ENCODE measurements around the gene FAT3. TPM values are rescaled to one million over a fixed set of nuclear protein-coding genes. Genes with fewer than 3 reads are reported as not detected.

Gene FAT3
- total and polyA plus RNA-seq, 9 of the 15 experiments (the other 6 are each of a cell fraction or from before 2014, with no cell fraction given) = under 0.01 TPM; not detected in 7

DNA sequence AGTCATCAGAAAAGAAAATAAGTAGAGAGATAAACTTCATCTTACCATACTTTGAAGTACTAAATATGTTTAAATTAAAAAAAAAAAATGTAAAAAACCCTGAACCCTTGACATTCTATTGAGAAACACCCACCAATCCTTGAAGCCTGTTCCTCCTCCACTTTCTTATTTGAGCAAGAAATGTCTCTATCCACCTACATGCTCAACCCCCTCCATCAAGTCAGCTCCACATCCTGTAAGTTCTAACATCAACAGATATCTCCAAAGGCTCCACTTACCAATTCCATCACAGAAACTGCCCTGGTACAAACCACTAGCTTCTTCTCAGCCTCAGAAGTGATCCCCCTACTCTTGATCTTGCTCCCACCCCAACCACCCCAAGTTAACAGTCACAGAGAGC is 32.5 kb upstream of the FAT3 start (continued):
- TF ChIP-seq, protein P1, sequence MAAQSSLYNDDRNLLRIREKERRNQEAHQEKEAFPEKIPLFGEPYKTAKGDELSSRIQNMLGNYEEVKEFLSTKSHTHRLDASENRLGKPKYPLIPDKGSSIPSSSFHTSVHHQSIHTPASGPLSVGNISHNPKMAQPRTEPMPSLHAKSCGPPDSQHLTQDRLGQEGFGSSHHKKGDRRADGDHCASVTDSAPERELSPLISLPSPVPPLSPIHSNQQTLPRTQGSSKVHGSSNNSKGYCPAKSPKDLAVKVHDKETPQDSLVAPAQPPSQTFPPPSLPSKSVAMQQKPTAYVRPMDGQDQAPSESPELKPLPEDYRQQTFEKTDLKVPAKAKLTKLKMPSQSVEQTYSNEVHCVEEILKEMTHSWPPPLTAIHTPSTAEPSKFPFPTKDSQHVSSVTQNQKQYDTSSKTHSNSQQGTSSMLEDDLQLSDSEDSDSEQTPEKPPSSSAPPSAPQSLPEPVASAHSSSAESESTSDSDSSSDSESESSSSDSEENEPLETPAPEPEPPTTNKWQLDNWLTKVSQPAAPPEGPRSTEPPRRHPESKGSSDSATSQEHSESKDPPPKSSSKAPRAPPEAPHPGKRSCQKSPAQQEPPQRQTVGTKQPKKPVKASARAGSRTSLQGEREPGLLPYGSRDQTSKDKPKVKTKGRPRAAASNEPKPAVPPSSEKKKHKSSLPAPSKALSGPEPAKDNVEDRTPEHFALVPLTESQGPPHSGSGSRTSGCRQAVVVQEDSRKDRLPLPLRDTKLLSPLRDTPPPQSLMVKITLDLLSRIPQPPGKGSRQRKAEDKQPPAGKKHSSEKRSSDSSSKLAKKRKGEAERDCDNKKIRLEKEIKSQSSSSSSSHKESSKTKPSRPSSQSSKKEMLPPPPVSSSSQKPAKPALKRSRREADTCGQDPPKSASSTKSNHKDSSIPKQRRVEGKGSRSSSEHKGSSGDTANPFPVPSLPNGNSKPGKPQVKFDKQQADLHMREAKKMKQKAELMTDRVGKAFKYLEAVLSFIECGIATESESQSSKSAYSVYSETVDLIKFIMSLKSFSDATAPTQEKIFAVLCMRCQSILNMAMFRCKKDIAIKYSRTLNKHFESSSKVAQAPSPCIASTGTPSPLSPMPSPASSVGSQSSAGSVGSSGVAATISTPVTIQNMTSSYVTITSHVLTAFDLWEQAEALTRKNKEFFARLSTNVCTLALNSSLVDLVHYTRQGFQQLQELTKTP (IDR thresholded peaks at IDR 0.05; ENCODE audit: low read depth in 1 of 2, partially characterized antibody in 2 of 2) = no peak
- TF ChIP-seq TAL1 (IDR thresholded peaks at IDR 0.05) (no peak), SRSF9 (IDR thresholded peaks at IDR 0.05; ENCODE audit: borderline replicate concordance, low read depth, low read length) (no peak), SIN3A (IDR thresholded peaks at IDR 0.05; ENCODE audit: borderline replicate concordance in 2 of 2, control insufficient read depth in 1 of 2, low read depth in 2 of 2, low read length in 2 of 2) (no peak)

DNA sequence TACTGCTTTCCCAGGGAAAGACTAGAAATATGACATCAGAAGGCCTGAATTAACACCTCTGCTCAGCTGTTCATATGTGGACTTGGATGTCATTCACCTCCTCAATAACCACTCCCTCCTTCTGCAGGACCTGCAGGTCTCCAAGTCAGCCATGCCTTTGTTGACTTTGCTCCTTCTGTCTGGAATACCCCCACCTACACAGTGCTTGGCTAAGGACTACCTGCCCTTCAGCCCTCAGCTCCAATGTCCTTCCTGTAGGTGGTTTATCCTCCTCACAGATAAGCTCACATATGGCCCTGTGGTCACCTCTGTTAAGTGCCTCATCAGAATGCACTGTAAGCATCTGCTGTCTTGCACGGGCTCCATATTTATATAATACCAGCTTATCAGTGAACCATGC is 26.4 kb upstream of the FAT3 start:
- intact Hi-C loops (cut with micrococcal nuclease) = no loop called here
- BruUV-seq (replicated peaks) = no TSS peak
- POLR2A ChIA-PET = no interaction called here
- TF ChIP-seq PML (IDR thresholded peaks at IDR 0.05; ENCODE audit: low read length) (no peak), POLR3A (IDR thresholded peaks at IDR 0.05; ENCODE audit: borderline replicate concordance, extremely low read depth, insufficient read depth, insufficient read length) (no peak), ZNF3 (CRISPR knock-in tag; IDR thresholded peaks at IDR 0.05) (no peak)

More for the DNA sequence above, 26.4 kb upstream of the FAT3 start:
- ATAC-seq (no peak), FAIRE-seq (no peak), DNase-seq (ENCODE audit: extremely low read depth in 1 of 4, low spot score in 3 of 4) (no peak)
- no peaks in the 10 kb centered on the region for H3K9me1 ChIP-seq (ENCODE audit: control insufficient read depth, insufficient read depth, low read length)
- no peaks in the 10 kb centered on the region for H3K27me3 ChIP-seq (ENCODE audit: control insufficient read depth in 2 of 2, insufficient read depth in 2 of 2, low read length in 2 of 2)
- H3K36me3 ChIP-seq (ENCODE audit: control insufficient read depth, insufficient read depth, low read length) = no peaks in the 10 kb centered on the region
- H3K9me3 ChIP-seq (replicated peaks; ENCODE audit: control insufficient read depth, insufficient read depth, low read depth, low read length) = no peaks in the 10 kb centered on the region
- H3K79me2 ChIP-seq (ENCODE audit: control insufficient read depth, insufficient read depth, low read length) = no peaks in the 10 kb centered on the region
- H3K27ac ChIP-seq (ENCODE audit: extremely low read depth, low read depth, low read length) = no peak overlapping the region
- H3K4me1 ChIP-seq (replicated peaks in 1 of 2; ENCODE audit: control insufficient read depth in 2 of 2, insufficient read depth in 2 of 2, low read length in 2 of 2) = no peaks in the 10 kb centered on the region
- in situ Hi-C loops (cut with MboI) = no loop called here
- WGBS (ENCODE audit: insufficient coverage, low coverage, missing lambda C conversion rate) = 0% methylated on average over 1 of the region's 1 CpG
- no peaks in the 10 kb centered on the region for H4K20me1 ChIP-seq (replicated peaks; ENCODE audit: control insufficient read depth, insufficient read depth, low read length)
- H2AFZ ChIP-seq (ENCODE audit: low read depth, low read length) = no peak overlapping the region
- no peak overlapping the region for H3K4me2 ChIP-seq (ENCODE audit: insufficient read depth, low read length)
- no peak overlapping the region for H3K4me3 ChIP-seq
- H3K9ac ChIP-seq (ENCODE audit: insufficient read depth in 1 of 2, low read depth in 2 of 2, low read length in 2 of 2) = no peak overlapping the region
- CTCF ChIA-PET (ENCODE audit: low intra/inter-chr PET ratio) = no interaction called here
